ENCODE data around the gene COLEC12. TPM values are rescaled to one million over a fixed set of nuclear protein-coding genes. Genes with fewer than 3 reads are reported as not detected.

Gene COLEC12
- total RNA-seq, 4 donors from 2014 or later = 1.4 to 12.2 (median 4.0) TPM

DNA sequence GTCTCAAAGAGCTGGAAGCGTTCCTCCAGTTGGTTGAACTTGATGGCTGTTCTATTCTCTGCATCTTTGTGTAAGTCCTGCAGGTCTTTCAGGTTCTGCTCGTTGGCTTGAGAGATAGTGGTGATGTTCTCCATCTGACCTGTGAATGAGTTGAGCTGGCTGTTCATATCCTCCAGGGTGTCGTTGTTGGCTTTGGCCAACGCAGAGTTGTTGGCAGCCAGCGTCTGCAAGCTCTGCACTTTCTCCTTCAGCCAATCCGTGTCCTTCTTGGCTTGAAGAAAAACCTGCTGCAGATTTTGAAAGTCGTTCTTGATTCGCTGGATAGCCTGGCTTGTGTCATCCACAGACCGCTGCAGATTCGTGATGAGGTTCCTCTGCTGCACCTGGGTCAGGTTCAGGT is 153.9 kb downstream of the COLEC12 start:
- Histone ChIP-seq H3K4me3 (no peak overlapping the region), H3K27me3 (no peaks in the 10 kb centered on the region), H3K27ac (no peak overlapping the region), H3K9me3 (no peaks in the 10 kb centered on the region), H3K4me1 (peaks cover 0 to under 1% (median 0%) of the 10 kb centered on the region in 3 donors), H3K36me3 (no peaks in the 10 kb centered on the region)
- no peak for TF ChIP-seq POLR2A (IDR thresholded peaks at IDR 0.05)
- TF ChIP-seq, protein P1, sequence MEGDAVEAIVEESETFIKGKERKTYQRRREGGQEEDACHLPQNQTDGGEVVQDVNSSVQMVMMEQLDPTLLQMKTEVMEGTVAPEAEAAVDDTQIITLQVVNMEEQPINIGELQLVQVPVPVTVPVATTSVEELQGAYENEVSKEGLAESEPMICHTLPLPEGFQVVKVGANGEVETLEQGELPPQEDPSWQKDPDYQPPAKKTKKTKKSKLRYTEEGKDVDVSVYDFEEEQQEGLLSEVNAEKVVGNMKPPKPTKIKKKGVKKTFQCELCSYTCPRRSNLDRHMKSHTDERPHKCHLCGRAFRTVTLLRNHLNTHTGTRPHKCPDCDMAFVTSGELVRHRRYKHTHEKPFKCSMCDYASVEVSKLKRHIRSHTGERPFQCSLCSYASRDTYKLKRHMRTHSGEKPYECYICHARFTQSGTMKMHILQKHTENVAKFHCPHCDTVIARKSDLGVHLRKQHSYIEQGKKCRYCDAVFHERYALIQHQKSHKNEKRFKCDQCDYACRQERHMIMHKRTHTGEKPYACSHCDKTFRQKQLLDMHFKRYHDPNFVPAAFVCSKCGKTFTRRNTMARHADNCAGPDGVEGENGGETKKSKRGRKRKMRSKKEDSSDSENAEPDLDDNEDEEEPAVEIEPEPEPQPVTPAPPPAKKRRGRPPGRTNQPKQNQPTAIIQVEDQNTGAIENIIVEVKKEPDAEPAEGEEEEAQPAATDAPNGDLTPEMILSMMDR (IDR thresholded peaks at IDR 0.05) = no peak
- intact Hi-C loops (cut with DNase I) = no loop called here
- no peak for DNase-seq
- WGBS, 2 donors = 82 to 83% methylated on average over 10 of the region's 10 CpGs

DNA sequence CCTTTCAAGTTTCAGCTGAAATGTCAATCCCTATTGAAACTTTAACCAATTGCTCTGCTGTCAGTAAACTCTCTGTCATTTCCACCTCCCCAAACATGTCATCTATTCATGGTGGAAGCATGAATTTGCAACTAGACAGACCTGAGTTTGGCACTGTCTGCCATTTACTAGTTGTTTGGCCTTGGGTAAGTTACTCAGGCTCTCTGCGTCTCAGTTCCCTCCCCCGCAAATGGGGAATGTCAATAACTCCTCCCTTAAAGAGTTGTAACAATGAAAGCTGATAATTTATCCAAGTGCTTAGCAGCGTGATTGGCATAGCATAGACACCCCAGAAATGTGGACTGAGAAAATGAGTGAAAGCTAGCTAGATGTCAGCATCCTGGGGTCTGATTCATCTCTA is 159.4 kb downstream of the COLEC12 start:
- Histone ChIP-seq H3K9me3 (no peaks in the 10 kb centered on the region), H3K27ac (no peak overlapping the region), H3K4me3 (no peak overlapping the region), H3K27me3 (no peaks in the 10 kb centered on the region), H3K4me1 (no peaks in the 10 kb centered on the region), H3K36me3 (no peaks in the 10 kb centered on the region)
- TF ChIP-seq, protein P1 (IDR thresholded peaks at IDR 0.05) = no peak
- no peak for TF ChIP-seq POLR2A (IDR thresholded peaks at IDR 0.05)
- no peak for DNase-seq
- 79 to 96% methylated on average over 3 of the region's 3 CpGs for WGBS, 2 donors
- intact Hi-C loops (cut with DNase I) = no loop called here

DNA sequence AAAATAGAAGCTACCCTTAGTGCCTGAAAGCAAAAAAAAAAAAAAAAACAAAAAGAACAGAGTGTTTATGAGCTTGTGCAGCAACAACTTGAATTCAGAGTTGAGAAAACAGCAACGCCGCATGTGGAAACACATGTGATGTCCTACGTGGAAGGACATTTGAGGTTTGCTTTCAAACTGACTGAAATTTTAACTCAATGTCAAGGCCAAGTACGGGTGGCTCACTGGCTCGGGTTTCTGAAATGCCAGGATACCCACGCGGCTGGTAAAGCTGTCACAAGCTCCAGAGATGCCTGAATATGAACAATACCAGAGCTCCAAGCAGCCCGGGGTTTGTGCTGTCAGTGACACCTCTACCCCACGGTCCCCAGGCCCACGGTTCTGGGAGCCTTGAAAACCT is 160.5 kb downstream of the COLEC12 start:
- H3K27ac ChIP-seq = no peak overlapping the region
- intact Hi-C loops (cut with DNase I) = no loop called here
- WGBS, 2 donors = 83 to 86% methylated on average over 8 to 9 of the region's 10 CpGs
- H3K4me1 ChIP-seq = no peaks in the 10 kb centered on the region
- H3K4me3 ChIP-seq = no peak overlapping the region
- no peak for TF ChIP-seq POLR2A (IDR thresholded peaks at IDR 0.05)
- TF ChIP-seq, protein P1 (IDR thresholded peaks at IDR 0.05) = no peak
- no peaks in the 10 kb centered on the region for H3K9me3 ChIP-seq
- no peaks in the 10 kb centered on the region for H3K36me3 ChIP-seq
- no peak for DNase-seq
- no peaks in the 10 kb centered on the region for H3K27me3 ChIP-seq

DNA sequence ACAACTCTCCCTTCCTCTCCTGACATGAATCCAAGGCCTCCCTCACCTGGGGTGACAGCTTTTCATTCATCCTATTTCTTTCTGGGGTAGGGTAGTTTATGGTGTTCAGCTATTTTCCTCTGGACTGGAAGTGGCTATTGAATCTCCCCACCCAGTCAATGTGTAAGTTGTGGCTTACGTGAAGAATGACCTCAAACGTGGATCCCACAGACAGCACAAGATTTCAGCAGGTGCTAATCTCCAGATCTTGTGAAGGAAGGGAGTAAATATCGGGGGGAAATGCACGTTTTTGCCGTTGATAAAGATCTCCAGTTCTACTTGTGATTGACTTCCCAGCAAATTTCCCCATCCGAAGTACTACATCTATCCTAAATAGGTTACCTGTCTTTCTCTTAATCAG is 161.3 kb downstream of the COLEC12 start:
- no peaks in the 10 kb centered on the region for H3K9me3 ChIP-seq
- no peaks in the 10 kb centered on the region for H3K4me1 ChIP-seq
- intact Hi-C loops (cut with DNase I) = no loop called here
- no peak for TF ChIP-seq POLR2A (IDR thresholded peaks at IDR 0.05)
- TF ChIP-seq, protein P1 (IDR thresholded peaks at IDR 0.05) = no peak
- no peak overlapping the region for H3K27ac ChIP-seq
- WGBS, 2 donors = 72 to 73% methylated on average over 5 to 6 of the region's 6 CpGs
- H3K27me3 ChIP-seq = no peaks in the 10 kb centered on the region
- H3K4me3 ChIP-seq = no peak overlapping the region
- no peaks in the 10 kb centered on the region for H3K36me3 ChIP-seq
- no peak for DNase-seq

DNA sequence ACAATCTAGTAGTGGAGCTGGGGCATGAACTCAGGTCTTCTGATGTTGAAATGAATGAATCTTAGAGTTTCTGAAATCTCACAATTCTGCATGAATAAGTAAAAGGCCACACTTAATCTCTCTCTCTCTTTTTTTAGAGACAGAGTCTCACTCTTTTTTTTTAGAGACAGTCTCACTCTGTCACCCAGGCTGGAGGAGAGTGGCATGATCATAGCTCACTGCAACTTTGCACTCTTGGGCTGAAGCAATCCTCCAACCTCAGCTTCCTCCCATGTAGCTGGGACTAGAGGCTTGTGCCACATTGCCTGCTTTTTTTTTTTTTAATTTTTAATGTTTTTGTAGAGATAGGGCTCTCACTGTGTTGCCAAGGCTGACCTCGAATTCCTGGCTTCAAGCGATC is 163.8 kb downstream of the COLEC12 start:
- TF ChIP-seq, protein P1 (IDR thresholded peaks at IDR 0.05) = no peak
- TF ChIP-seq POLR2A (IDR thresholded peaks at IDR 0.05) = no peak
- Histone ChIP-seq H3K27me3 (no peaks in the 10 kb centered on the region), H3K9me3 (no peaks in the 10 kb centered on the region), H3K27ac (no peak overlapping the region), H3K4me3 (no peak overlapping the region), H3K4me1 (peaks cover 0 to 9% (median 3%) of the 10 kb centered on the region in 3 donors), H3K36me3 (no peaks in the 10 kb centered on the region)
- no peak for DNase-seq
- intact Hi-C loops (cut with DNase I) = no loop called here
- WGBS, 2 donors = 67 to 72% methylated on average over 2 of the region's 2 CpGs
